Choroid plexus epithelial cell (primary cell): ENCODE results near the gene RASGRF1.

Experiments used
- DNase-seq: peaks from one replicate; pipeline ENCODE4 v3.0.0-alpha.2; 2010; ENCODE audit warnings: low read depth
- H3K4me3 ChIP-seq: 2 replicates; pipeline ENCODE4 v1.5.1; 2011; ENCODE audit warnings: low read depth, mild to moderate bottlenecking, control low read depth, low read length, moderate library complexity
- CTCF ChIP-seq: conservative IDR thresholded peaks from 2 replicates; pipeline ENCODE4 v1.5.1; 2011; ENCODE audit warnings: low read depth, mild to moderate bottlenecking, control low read depth, inconsistent platforms, low read length, moderate library complexity

RASGRF1 gene

GRCh38 chr15:79082363-79083070, 8.1 kb downstream of the RASGRF1 start:
- no peak for TF ChIP-seq CTCF
- no peak for DNase-seq
- H3K4me3 ChIP-seq: no peak overlapping the region

GRCh38 chr15:79078763-79079410, 11.7 kb downstream of the RASGRF1 start:
- TF ChIP-seq CTCF: no peak
- H3K4me3 ChIP-seq: no peak overlapping the region
- DNase-seq: no peak

- no peak for DNase-seq
- no peak for TF ChIP-seq CTCF
- H3K4me3 ChIP-seq: no peak overlapping the region
Observed at GRCh38 chr15:79078003-79078402, 12.6 kb downstream of the RASGRF1 start.

GRCh38 chr15:79076661-79077060, 13.9 kb downstream of the RASGRF1 start:
- no peak for DNase-seq
- no peak overlapping the region for H3K4me3 ChIP-seq
- no peak for TF ChIP-seq CTCF

- no peak for TF ChIP-seq CTCF
Observed at GRCh38 chr15:79075256-79075655, 15.3 kb downstream of the RASGRF1 start.

GRCh38 chr15:79073336-79073735, 17.2 kb downstream of the RASGRF1 start:
- TF ChIP-seq CTCF: no peak
- no peak overlapping the region for H3K4me3 ChIP-seq
- DNase-seq: no peak

More at GRCh38 chr15:79075256-79075655, 15.3 kb downstream of the RASGRF1 start:
- DNase-seq: no peak
- H3K4me3 ChIP-seq: no peak overlapping the region

- H3K4me3 ChIP-seq: no peak overlapping the region
- DNase-seq: no peak
- TF ChIP-seq CTCF: no peak
Observed at GRCh38 chr15:79071901-79072300, 18.7 kb downstream of the RASGRF1 start.
